ENCODE results near the gene PCYT2. TPM values are rescaled to one million over a fixed set of nuclear protein-coding genes. Genes with fewer than 3 reads are reported as not detected.
A peak's percentile ranks its signal among the peaks of the same experiment; 100 is the strongest.

PCYT2 gene
- total and polyA plus RNA-seq, 9 of the 15 experiments (the other 6 are each of a cell fraction or from before 2014, with no cell fraction given) = 0.92 to 134 (median 82.5) TPM

DNA sequence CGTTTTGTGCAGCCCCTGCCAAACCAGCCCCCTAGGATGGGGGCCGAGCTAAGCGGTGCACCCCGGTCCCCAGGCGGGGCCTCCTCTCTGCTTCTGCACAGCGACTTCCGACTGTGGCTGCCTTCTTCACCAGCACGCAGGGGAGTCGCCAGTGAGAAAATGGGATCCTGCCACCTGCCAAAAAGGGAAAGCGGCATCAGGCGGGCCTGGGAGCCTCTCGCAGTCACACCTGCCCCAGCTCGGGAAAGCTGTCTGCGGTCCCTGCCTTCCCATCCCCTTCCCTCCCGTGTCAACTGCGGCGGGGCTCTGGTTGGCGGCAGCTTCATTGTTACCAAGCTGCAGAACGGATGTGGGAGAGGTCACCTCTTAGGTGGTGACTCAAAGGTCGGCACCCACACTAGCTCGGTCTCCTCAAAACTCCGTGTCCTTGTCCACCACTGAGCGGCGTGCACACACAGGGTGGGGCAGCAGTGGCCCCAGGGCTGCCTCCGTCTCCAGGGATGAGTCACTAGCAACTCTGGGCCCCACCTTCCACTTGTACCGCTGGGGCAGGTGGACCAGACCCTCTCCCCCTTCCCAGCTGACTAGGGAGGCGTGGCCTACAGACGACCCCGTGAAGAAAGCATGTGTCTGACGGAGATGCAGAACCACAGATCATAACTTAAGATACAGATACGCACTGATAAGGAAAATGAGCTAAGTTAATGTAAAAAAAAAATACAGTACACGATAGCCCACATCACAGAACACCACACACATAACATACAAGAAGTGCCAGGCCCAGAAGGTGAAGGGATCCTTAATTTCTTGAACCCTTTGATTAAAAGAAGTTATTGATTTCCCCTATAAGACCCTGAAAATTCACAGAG lies 1.5 kb upstream of the PCYT2 start (continued):
- no peak for TF ChIP-seq ZNF12 (CRISPR knock-in tag; IDR thresholded peaks at IDR 0.05)
- TF ChIP-seq FOS (IDR thresholded peaks at IDR 0.05; ENCODE audit: extremely low read depth, insufficient read length) = peak; percentile 24
- TF ChIP-seq SAFB (IDR thresholded peaks at IDR 0.05; ENCODE audit: borderline replicate concordance, low read depth, low read length) = peak; percentile 42; the same call in 1 of the 2 replicates
- TF ChIP-seq, protein P1, sequence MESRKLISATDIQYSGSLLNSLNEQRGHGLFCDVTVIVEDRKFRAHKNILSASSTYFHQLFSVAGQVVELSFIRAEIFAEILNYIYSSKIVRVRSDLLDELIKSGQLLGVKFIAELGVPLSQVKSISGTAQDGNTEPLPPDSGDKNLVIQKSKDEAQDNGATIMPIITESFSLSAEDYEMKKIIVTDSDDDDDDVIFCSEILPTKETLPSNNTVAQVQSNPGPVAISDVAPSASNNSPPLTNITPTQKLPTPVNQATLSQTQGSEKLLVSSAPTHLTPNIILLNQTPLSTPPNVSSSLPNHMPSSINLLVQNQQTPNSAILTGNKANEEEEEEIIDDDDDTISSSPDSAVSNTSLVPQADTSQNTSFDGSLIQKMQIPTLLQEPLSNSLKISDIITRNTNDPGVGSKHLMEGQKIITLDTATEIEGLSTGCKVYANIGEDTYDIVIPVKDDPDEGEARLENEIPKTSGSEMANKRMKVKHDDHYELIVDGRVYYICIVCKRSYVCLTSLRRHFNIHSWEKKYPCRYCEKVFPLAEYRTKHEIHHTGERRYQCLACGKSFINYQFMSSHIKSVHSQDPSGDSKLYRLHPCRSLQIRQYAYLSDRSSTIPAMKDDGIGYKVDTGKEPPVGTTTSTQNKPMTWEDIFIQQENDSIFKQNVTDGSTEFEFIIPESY (CRISPR knock-in tag; IDR thresholded peaks at IDR 0.05) = no peak
- TF ChIP-seq TGIF2 (CRISPR knock-in tag; IDR thresholded peaks at IDR 0.05) = no peak
- TF ChIP-seq BRF1 (IDR thresholded peaks at IDR 0.05; ENCODE audit: borderline replicate concordance, extremely low read depth, insufficient read length) = no peak
- TF ChIP-seq, protein P2, sequence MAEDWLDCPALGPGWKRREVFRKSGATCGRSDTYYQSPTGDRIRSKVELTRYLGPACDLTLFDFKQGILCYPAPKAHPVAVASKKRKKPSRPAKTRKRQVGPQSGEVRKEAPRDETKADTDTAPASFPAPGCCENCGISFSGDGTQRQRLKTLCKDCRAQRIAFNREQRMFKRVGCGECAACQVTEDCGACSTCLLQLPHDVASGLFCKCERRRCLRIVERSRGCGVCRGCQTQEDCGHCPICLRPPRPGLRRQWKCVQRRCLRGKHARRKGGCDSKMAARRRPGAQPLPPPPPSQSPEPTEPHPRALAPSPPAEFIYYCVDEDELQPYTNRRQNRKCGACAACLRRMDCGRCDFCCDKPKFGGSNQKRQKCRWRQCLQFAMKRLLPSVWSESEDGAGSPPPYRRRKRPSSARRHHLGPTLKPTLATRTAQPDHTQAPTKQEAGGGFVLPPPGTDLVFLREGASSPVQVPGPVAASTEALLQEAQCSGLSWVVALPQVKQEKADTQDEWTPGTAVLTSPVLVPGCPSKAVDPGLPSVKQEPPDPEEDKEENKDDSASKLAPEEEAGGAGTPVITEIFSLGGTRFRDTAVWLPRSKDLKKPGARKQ (CRISPR knock-in tag; IDR thresholded peaks at IDR 0.05) = peak; percentile 44; the same call in 1 of the 2 replicates
- TF ChIP-seq, protein P3, sequence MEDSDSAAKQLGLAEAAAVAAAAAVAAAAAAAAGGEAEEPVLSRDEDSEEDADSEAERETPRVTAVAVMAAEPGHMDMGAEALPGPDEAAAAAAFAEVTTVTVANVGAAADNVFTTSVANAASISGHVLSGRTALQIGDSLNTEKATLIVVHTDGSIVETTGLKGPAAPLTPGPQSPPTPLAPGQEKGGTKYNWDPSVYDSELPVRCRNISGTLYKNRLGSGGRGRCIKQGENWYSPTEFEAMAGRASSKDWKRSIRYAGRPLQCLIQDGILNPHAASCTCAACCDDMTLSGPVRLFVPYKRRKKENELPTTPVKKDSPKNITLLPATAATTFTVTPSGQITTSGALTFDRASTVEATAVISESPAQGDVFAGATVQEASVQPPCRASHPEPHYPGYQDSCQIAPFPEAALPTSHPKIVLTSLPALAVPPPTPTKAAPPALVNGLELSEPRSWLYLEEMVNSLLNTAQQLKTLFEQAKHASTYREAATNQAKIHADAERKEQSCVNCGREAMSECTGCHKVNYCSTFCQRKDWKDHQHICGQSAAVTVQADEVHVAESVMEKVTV (CRISPR knock-in tag; IDR thresholded peaks at IDR 0.05) = no peak
- TF ChIP-seq BMI1 (IDR thresholded peaks at IDR 0.05; ENCODE audit: low read length) = no peak
- no peak for TF ChIP-seq SNRNP70 (optimal IDR thresholded peaks at IDR 0.05; ENCODE audit: low read depth, low read length)
- 0 out of 2 replicates have a peak, but pooled peaks have one; percentile 50 for TF ChIP-seq SMAD4 (CRISPR knock-in tag; conservative IDR thresholded peaks at IDR 0.05)
- TF ChIP-seq, protein P4, sequence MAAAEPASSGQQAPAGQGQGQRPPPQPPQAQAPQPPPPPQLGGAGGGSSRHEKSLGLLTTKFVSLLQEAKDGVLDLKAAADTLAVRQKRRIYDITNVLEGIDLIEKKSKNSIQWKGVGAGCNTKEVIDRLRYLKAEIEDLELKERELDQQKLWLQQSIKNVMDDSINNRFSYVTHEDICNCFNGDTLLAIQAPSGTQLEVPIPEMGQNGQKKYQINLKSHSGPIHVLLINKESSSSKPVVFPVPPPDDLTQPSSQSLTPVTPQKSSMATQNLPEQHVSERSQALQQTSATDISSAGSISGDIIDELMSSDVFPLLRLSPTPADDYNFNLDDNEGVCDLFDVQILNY (CRISPR knock-in tag; IDR thresholded peaks at IDR 0.05) = no peak
- TF ChIP-seq, protein P5, sequence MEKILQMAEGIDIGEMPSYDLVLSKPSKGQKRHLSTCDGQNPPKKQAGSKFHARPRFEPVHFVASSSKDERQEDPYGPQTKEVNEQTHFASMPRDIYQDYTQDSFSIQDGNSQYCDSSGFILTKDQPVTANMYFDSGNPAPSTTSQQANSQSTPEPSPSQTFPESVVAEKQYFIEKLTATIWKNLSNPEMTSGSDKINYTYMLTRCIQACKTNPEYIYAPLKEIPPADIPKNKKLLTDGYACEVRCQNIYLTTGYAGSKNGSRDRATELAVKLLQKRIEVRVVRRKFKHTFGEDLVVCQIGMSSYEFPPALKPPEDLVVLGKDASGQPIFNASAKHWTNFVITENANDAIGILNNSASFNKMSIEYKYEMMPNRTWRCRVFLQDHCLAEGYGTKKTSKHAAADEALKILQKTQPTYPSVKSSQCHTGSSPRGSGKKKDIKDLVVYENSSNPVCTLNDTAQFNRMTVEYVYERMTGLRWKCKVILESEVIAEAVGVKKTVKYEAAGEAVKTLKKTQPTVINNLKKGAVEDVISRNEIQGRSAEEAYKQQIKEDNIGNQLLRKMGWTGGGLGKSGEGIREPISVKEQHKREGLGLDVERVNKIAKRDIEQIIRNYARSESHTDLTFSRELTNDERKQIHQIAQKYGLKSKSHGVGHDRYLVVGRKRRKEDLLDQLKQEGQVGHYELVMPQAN (IDR thresholded peaks at IDR 0.05; ENCODE audit: borderline replicate concordance) = 0 out of 2 replicates have a peak, but pooled peaks have one; percentile 33
- TF ChIP-seq, protein P6, sequence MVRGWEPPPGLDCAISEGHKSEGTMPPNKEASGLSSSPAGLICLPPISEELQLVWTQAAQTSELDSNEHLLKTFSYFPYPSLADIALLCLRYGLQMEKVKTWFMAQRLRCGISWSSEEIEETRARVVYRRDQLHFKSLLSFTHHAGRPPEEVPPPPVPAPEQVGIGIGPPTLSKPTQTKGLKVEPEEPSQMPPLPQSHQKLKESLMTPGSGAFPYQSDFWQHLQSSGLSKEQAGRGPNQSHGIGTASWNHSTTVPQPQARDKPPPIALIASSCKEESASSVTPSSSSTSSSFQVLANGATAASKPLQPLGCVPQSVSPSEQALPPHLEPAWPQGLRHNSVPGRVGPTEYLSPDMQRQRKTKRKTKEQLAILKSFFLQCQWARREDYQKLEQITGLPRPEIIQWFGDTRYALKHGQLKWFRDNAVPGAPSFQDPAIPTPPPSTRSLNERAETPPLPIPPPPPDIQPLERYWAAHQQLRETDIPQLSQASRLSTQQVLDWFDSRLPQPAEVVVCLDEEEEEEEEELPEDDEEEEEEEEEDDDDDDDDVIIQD (CRISPR knock-in tag; IDR thresholded peaks at IDR 0.05) = no peak
- no peak for TF ChIP-seq ZBTB8A (IDR thresholded peaks at IDR 0.05; ENCODE audit: partially characterized antibody)
